GM21619 (cell line): Measurements from ENCODE around the gene OGN.

ENCODE experiments used
- ATAC-seq: cut with Tn5 transposase; IDR thresholded peaks from one replicate; pipeline ENCODE4 v1.9.1; 2021; ENCODE audit not compliant: unreplicated experiment

OGN gene

GRCh38 chr9:92405818-92406217 is 1.4 kb upstream of the OGN start:
- no peak for ATAC-seq

- ATAC-seq, result no peak
Observed at GRCh38 chr9:92402826-92403745, 1.3 kb downstream of the OGN start.

- no peak for ATAC-seq
Observed at GRCh38 chr9:92402360-92402759, 2.0 kb downstream of the OGN start.

GRCh38 chr9:92397853-92398252 is 6.5 kb downstream of the OGN start:
- no peak for ATAC-seq

GRCh38 chr9:92395617-92396016 is 8.8 kb downstream of the OGN start:
- ATAC-seq, result no peak

GRCh38 chr9:92393686-92394085 is 10.7 kb downstream of the OGN start:
- ATAC-seq, result no peak

GRCh38 chr9:92392690-92393089 is 11.7 kb downstream of the OGN start:
- no peak for ATAC-seq

- ATAC-seq, result no peak
Observed at GRCh38 chr9:92385953-92386352, 18.4 kb downstream of the OGN start.

- ATAC-seq, result no peak
Observed at GRCh38 chr9:92385477-92385876, 18.9 kb downstream of the OGN start.

GRCh38 chr9:92385001-92385400 is 19.4 kb downstream of the OGN start:
- no peak for ATAC-seq

- no peak for ATAC-seq
Observed at GRCh38 chr9:92384375-92384774, 20.0 kb downstream of the OGN start.

GRCh38 chr9:92381775-92382174 is 22.6 kb downstream of the OGN start:
- no peak for ATAC-seq

GRCh38 chr9:92380603-92381002 is 23.8 kb downstream of the OGN start:
- no peak for ATAC-seq

GRCh38 chr9:92378865-92379560 is 25.4 kb downstream of the OGN start:
- ATAC-seq, result no peak

- ATAC-seq, result no peak
Observed at GRCh38 chr9:92377876-92378275, 26.5 kb downstream of the OGN start.

GRCh38 chr9:92373167-92373566 is 31.2 kb downstream of the OGN start:
- ATAC-seq, result no peak

- no peak for ATAC-seq
Observed at GRCh38 chr9:92369075-92369474, 35.3 kb downstream of the OGN start.

- ATAC-seq, result no peak
Observed at GRCh38 chr9:92360083-92360482, 44.3 kb downstream of the OGN start.

GRCh38 chr9:92359394-92359995 is 44.9 kb downstream of the OGN start:
- ATAC-seq, result no peak

GRCh38 chr9:92353051-92353450 is 51.3 kb downstream of the OGN start:
- no peak for ATAC-seq

- ATAC-seq, result no peak
Observed at GRCh38 chr9:92350740-92351133, 53.6 kb downstream of the OGN start.
